ENCODE data around the gene TPGS1.
"Not testable (repeated sequence)": the region's sequence is repeated elsewhere in the genome, so short reads cannot be mapped to it uniquely, and the experiment has no call there.

Gene TPGS1

DNA sequence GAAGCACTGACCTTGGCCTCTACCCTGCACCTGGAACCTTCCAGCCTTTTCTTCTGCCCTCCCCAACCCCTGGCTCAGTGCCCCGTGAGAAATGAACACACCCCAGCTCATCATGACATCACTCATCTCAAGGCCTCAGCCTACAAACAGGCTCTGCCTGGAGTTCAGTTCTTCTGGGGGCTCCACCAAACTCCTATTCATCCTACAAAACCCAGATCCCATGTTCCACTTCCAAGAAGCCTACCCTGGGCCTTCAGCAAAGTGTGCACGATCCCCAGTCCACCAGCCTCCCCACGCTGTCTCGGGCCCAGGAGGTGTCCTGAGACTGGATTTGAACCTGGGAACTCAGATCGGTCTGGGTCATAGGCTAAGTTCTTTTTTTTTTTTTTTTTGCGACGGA lies 37.5 kb upstream of the TPGS1 start:
- no peak overlapping the region for H3K27ac Mint-ChIP-seq
- H3K4me3 Mint-ChIP-seq = no peak overlapping the region
- no peak for ATAC-seq
- DNase-seq = no peak
- H3K27me3 Mint-ChIP-seq = no peaks in the 10 kb centered on the region
- H3K9me3 Mint-ChIP-seq = no peaks in the 10 kb centered on the region
- H3K36me3 Mint-ChIP-seq (ENCODE audit: low read depth) = no peaks in the 10 kb centered on the region
- H3K4me1 Mint-ChIP-seq = no peaks in the 10 kb centered on the region

DNA sequence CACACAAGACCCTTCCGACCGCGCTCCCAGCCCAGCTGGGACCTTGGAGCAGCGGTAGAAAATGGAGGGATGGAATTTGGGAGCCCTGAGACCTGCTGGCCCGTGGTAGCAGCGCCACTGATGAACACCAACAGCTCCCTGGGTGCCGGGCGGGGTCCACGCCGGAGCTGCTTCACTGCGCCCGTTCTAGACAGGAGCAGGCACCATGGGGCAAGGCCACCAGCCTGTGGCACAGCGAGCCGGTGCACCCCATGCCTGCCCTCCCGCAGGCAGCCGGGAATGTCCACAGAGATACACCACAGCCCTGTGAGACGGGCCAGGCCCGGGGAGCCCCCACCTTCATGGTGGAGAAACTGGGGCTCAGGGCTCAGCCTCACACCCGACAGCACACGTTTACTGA lies 36.6 kb upstream of the TPGS1 start:
- no peaks in the 10 kb centered on the region for H3K4me1 Mint-ChIP-seq
- no peak for ATAC-seq

DNA sequence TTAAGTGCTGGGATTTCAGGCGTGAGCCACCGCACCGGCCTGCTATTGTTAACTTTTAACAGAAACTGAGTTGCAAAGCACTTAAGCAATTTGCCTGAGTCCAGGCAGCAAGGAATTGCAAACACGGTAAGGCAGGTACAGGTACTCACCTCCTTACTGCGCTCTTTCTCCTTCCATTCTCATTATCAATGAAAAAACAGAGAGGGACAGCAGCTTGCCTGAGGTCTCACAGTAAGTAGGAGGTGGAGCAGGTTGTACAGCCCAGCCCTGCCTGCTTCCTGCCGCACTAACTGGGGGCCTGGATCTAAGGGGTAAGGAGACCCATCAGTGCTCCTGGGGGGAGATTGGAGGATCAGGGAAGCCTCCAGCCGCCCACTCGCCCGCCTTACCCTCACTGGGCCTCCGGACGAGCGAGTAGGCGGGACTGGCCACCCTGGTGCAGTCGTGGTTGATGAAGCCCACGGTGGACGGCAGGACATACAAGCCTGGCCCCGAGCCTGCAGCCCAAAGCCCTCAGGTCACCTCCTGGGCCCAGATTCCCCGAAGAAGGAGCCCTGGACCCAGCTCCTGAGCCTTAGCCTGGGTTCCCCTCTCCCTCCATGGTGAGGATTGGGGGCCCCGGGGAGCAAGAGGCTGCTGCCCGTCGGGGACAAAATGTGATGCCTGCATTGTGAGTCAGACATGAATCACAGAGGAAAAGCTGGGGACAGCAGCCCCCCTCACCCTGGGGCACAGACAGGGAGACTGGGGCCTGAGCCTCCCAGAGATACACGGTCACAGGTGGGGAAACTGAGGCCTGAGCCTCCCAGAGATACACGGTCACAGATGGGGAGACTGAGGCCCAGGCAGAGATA lies 35.1 kb upstream of the TPGS1 start:
- ATAC-seq (no peak), DNase-seq (no peak)
- Mint-ChIP-seq H3K27me3 (no peaks in the 10 kb centered on the region), H3K4me3 (no peak overlapping the region), H3K4me1 (no peaks in the 10 kb centered on the region), H3K9me3 (no peaks in the 10 kb centered on the region), H3K27ac (no peak overlapping the region), H3K36me3 (ENCODE audit: low read depth) (no peaks in the 10 kb centered on the region)

More for the DNA sequence above, 36.6 kb upstream of the TPGS1 start:
- Mint-ChIP-seq H3K27me3 (no peaks in the 10 kb centered on the region), H3K27ac (no peak overlapping the region), H3K36me3 (ENCODE audit: low read depth) (no peaks in the 10 kb centered on the region), H3K9me3 (no peaks in the 10 kb centered on the region), H3K4me3 (no peak overlapping the region)
- no peak for DNase-seq

DNA sequence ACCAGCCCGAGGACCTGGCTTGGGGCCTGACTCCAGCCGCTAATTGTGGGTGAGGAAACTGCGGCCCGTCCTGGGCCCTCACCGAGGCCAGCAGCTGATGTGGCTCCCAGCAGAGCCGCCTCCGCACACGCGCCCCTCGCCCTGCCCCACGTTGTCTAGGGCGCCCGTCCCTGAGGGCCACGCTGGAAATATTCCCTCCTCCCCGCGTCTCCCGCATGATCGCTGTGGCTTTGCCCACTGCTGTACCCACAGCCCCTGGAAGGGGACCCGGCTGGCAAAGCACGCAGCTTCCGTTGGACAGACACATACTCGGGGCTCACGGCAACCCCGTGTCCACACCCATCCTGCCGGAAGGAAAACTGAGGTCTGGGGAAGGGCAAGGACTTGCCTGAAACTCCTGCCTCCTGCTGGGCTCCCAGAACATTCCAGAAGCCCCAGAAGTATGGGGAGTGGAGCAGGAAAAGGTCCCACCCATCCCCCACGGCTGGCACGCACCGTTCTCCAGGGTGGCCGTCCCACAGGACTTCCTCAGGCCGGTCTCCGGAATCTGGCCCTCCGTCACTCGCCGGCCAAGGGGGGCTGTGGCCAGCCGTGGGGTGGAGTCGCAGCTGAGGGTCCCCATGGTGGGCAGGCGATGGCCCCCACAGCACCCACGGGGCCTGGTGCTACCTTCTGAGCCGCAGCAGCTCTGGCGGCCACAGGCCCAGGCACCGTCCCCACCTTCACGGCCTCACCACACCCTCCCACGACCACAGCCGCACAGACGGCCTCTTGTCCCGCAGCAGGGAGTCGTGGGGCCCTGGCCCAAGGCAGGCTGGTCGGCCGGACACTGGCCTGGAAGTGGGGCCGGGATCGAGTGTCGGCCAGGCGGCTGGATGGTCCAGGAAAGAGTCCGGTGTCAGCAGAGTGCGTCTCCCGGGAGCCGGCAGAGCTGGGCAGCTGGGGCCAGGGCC lies 32.9 kb upstream of the TPGS1 start:
- DNase-seq (no peak), ATAC-seq (no peak)
- peaks cover 2% of the 10 kb centered on the region for H3K27me3 Mint-ChIP-seq
- H3K9me3 Mint-ChIP-seq = no peaks in the 10 kb centered on the region
- H3K4me3 Mint-ChIP-seq = no peak overlapping the region
- no peaks in the 10 kb centered on the region for H3K4me1 Mint-ChIP-seq
- no peak overlapping the region for H3K27ac Mint-ChIP-seq
- no peaks in the 10 kb centered on the region for H3K36me3 Mint-ChIP-seq (ENCODE audit: low read depth)

DNA sequence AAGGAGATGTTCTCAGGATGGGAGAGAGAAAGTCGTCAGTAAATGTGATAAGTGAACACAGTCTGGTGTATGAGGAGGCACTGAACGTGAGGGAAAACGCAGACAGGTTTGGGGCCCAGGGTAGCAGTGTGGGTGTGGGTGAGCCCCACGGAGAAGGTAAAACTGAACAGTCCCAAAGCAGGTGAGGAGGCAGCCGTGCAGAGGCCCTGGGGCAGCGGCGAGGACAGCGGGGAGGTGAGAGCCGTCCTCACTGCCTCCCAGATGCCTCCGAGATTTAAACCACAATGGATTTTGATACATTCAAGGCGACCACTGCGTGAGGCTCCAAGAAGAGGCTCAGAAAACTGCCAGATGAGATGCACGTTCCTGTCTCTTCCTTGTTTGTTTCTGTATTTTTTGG lies 31.9 kb upstream of the TPGS1 start:
- ATAC-seq = no peak
- peaks cover 6% of the 10 kb centered on the region for H3K4me1 Mint-ChIP-seq
- H3K27ac Mint-ChIP-seq = no peak overlapping the region
- peaks cover 5% of the 10 kb centered on the region for H3K36me3 Mint-ChIP-seq (ENCODE audit: low read depth)
- peaks cover 6% of the 10 kb centered on the region for H3K27me3 Mint-ChIP-seq
- DNase-seq = no peak
- no peak overlapping the region for H3K4me3 Mint-ChIP-seq
- peaks cover 7% of the 10 kb centered on the region for H3K9me3 Mint-ChIP-seq

DNA sequence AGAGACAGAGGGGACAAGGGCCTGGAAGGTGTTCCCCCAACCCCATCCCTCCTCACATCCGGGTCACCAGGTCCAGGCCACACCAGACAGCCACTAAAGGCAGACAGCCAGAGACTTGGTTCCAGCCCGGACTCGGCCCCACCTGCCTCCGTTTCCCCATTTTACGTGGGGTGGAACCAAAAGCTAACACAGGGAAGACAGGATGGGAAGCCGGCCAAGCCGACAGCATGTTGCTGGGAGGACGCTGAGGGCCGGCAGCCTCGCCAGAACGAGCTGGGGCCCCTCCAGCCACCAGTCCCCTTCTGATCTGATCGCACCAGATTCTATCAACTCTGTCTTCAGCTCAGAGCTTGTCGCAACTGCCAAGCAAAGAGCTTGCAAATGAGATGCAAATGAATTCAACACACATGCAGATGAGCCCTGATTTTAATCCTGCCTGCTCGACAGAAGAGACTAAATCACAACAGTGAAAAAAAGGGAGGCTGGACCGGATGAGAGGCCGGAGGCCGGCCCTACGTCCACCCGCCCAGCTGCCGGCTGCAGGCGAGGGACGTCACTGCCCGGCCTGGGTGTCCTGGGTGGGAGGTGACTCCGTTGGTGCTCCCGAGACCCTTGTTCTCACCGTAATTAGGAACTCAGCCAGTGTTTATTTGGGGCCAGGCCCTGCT lies 28.9 kb upstream of the TPGS1 start:
- peaks cover 17% of the 10 kb centered on the region for H3K27me3 Mint-ChIP-seq

DNA sequence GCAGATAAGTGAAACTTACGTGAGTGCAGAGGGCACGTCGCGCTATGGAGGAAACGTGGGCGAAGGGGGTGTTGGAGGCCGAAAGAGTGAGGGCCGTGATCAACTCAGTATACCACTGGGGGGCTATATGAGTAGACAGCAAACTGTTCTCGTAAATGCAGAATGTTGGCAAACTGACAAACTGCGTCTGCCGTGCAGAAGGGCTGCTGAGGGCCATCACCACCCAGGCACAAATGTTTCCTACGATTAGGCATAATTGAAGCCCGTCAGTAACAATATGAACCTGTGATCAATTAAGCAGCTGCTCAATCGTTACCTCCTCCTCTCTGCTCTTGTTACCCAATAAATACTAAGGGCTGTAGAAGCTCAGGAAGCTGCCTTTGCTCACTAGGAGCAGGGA lies 28.3 kb upstream of the TPGS1 start:
- no peak for DNase-seq
- H3K27ac Mint-ChIP-seq = no peak overlapping the region
- no peak overlapping the region for H3K4me3 Mint-ChIP-seq
- peaks cover 17% of the 10 kb centered on the region for H3K27me3 Mint-ChIP-seq
- peaks cover 23% of the 10 kb centered on the region for H3K9me3 Mint-ChIP-seq
- peaks cover 13% of the 10 kb centered on the region for H3K36me3 Mint-ChIP-seq (ENCODE audit: low read depth)
- peaks cover 16% of the 10 kb centered on the region for H3K4me1 Mint-ChIP-seq
- no peak for ATAC-seq

More for the DNA sequence above, 28.9 kb upstream of the TPGS1 start:
- H3K36me3 Mint-ChIP-seq (ENCODE audit: low read depth) = peaks cover 13% of the 10 kb centered on the region
- peaks cover 23% of the 10 kb centered on the region for H3K9me3 Mint-ChIP-seq
- no peak overlapping the region for H3K27ac Mint-ChIP-seq
- ATAC-seq (no peak), DNase-seq (no peak)
- no peak overlapping the region for H3K4me3 Mint-ChIP-seq
- peaks cover 16% of the 10 kb centered on the region for H3K4me1 Mint-ChIP-seq

DNA sequence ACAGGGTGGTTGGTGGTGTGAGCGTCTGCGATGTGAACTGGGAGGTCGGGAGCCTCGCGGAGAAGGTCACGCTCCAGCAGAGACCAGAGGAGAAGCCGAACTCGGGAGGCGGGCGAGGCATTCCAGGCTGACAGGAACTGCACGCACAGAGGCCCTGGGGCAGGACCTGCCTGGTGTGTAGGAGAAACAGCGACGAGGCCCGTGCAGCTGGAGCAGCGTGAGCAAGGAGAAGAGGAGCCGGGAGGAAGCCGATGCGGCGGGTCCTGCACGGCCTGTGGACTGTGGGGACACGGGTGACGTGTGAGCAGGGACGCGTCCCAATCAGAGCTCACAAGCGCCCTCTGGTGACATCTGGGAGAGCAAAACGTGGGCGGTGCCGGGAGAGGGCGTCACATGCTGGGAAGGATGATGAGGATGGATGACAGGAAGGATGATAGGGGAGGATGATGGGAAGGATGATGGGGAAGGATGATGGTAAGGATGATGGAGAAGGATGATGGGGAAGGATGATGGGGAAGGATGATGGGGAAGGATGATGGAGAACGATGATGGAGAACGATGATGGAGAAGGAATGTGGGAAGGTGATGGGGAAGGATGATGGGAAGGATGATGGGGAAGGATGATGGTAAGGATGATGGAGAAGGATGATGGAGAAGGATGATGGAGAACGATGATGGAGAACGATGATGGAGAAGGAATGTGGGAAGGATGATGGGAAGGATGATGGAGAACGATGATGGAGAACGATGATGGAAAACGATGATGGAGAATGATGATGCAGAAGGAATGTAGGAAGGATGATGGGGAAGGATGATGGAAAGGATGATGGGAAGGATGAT lies 27.1 kb upstream of the TPGS1 start:
- Mint-ChIP-seq H3K4me3 (peak overlapping the region; percentile 65), H3K27ac (peak overlapping the region; percentile 92), H3K9me3 (peaks cover 23% of the 10 kb centered on the region), H3K36me3 (ENCODE audit: low read depth) (peaks cover 13% of the 10 kb centered on the region), H3K27me3 (peaks cover 28% of the 10 kb centered on the region), H3K4me1 (peaks cover 16% of the 10 kb centered on the region)
- DNase-seq (peak; percentile 60), ATAC-seq (no peak)

DNA sequence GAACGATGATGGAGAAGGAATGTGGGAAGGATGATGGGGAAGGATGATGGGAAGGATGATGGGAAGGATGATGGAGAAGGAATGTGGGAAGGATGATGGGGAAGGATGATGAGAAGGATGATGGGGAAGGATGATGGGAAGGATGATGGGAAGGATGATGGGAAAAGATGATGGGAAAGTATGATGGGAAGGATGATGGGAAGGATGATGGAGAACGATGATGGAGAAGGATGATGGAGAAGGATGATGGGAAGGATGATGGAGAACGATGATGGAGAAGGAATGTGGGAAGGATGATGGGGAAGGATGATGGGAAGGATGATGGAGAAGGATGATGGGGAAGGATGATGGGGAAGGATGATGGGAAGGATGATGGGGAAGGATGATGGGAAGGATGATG lies 26.2 kb upstream of the TPGS1 start:
- Mint-ChIP-seq H3K4me3 (peak overlapping the region; percentile 65), H3K4me1 (peaks cover 16% of the 10 kb centered on the region), H3K27me3 (peaks cover 35% of the 10 kb centered on the region), H3K36me3 (ENCODE audit: low read depth) (peaks cover 13% of the 10 kb centered on the region), H3K27ac (peak overlapping the region; percentile 92), H3K9me3 (peaks cover 23% of the 10 kb centered on the region)
- ATAC-seq, DNase-seq: not testable (repeated sequence)

DNA sequence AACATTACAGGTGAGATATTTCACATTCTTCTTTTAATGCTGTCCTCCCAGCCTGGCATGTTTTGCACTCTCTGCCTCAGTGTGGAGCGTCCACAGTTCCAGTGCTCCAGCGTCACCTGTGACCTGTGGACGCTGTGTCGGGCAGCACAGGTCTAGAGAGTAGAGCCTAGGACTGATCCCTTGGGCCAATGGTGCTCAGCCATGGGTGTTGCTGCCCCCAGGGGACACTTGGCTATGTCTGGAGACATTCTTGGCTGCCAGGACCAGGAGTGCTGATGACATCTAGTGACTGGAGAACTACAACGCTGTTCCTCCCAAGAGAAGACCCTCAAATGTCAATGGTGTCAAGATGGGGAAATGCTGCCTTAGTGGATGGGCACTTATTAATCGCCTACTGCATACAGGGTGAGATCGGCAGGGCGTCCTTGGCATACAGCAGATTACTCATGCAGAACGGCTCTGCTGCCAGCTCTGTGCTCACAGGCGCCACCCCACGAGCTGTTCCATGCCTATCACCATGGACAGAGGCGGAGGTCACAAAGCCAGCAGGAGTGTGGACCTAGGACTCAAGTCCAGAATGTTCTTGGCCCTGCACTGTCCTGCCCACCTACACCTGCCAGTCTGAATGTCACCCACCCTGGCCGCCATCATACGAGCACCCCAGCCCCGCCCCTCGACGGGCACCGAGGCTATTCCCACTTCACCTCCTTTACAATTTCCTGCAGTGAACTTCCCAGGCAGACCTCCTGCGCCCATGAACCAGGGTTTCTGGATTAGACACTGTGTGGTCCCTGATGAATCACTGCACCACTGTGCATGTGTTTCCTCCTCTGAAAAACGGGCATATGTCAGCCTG lies 24.9 kb upstream of the TPGS1 start:
- Mint-ChIP-seq H3K27ac (peak overlapping the region; percentile 59), H3K9me3 (peaks cover 23% of the 10 kb centered on the region), H3K4me1 (peaks cover 16% of the 10 kb centered on the region), H3K27me3 (peaks cover 38% of the 10 kb centered on the region), H3K4me3 (no peak overlapping the region), H3K36me3 (ENCODE audit: low read depth) (peaks cover 13% of the 10 kb centered on the region)
- no peak for ATAC-seq
- no peak for DNase-seq

DNA sequence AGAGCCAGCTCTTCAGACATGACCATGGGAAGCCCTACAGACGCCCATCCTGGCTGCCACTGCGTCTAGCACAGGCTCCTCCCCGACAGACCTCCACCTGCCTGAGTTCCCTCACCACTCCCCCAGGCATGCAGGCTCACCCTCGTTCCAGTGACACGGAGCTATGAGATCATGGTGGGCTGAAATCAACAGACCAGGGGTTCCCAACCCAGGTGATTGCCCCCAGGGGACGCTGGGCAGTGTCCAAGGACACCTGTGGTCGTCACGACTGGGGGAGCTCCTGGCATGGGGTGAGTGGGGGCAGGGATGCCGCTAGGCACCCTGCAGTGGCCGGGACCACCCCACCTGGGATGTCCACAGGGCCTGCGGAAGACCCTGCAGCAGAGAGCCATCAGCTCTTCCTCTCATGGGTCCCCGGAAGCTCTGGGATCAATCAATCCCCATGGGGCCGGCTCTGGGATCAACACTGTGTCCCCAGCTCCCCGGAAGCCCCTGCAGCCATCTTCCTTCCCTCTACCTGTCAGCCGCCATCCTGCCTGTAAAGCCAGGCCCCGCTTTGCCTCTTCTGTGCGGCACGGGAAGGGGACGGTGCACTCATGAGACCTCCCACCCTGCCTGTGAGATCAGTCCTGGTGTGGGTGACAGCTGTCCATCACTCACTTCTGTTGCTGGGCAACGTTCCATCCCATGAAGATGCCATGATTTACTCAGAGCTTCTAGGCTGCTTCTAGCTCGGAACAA lies 23.8 kb upstream of the TPGS1 start:
- peaks cover 23% of the 10 kb centered on the region for H3K9me3 Mint-ChIP-seq
- ATAC-seq = no peak
- no peak for DNase-seq
- peaks cover 36% of the 10 kb centered on the region for H3K27me3 Mint-ChIP-seq
- no peak overlapping the region for H3K4me3 Mint-ChIP-seq
- peaks cover 13% of the 10 kb centered on the region for H3K36me3 Mint-ChIP-seq (ENCODE audit: low read depth)
- peak overlapping the region; percentile 50 for H3K27ac Mint-ChIP-seq
- peaks cover 19% of the 10 kb centered on the region for H3K4me1 Mint-ChIP-seq

DNA sequence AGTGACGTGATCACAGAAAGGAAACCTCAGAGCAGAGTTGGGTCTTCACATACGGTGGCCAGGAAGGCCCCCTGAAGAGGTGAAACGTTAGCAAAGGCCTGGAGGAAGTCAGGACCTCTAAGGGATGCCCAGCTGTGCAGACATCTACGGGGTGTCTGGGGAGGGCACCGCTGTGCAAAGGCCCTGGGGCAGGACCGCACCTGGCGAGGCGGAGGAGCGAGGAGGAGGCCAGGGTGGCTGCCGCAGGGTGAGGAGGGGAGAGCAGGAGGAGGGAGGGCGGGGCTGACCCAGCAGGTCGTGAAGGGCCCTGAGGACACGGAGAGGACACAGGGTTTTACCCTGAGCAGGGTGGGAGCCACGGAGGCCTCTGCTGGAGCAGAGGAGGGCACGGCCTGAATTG lies 22.8 kb upstream of the TPGS1 start:
- Mint-ChIP-seq H3K9me3 (peaks cover 23% of the 10 kb centered on the region), H3K4me1 (peaks cover 19% of the 10 kb centered on the region), H3K4me3 (no peak overlapping the region), H3K27me3 (peaks cover 36% of the 10 kb centered on the region), H3K36me3 (ENCODE audit: low read depth) (peaks cover 13% of the 10 kb centered on the region), H3K27ac (no peak overlapping the region)
- ATAC-seq = no peak
- DNase-seq = no peak
